Prostate gland (tissue), 2 donors: ENCODE results near the gene MAPK8IP3. TPM values are rescaled to one million over a fixed set of nuclear protein-coding genes. Genes with fewer than 3 reads are reported as not detected.
A peak's percentile ranks its signal among the peaks of the same experiment; 100 is the strongest.

Source experiments
- DNase-seq: peaks from one replicate; pipeline ENCODE4 v3.0.0-alpha.2; 2019; ENCODE audit warnings: low spot score
- H3K27ac ChIP-seq, 2 donors: fragments of 200-600 bp; sonication (generic); 2 replicates each; pipeline ENCODE4 v1.5.1; 2017 to 2019
- H3K27me3 ChIP-seq: fragments of 200-600 bp; sonication (generic); replicated peaks from 2 replicates; pipeline ENCODE4 v1.5.1; 2019; ENCODE audit not compliant: insufficient read depth
- H3K36me3 ChIP-seq, 2 donors: fragments of 200-600 bp; sonication (generic); 1 replicate in 1 of 2; 2 replicates in 1 of 2; pipeline versions ENCODE4 v1.5.1 to v1.8.1; 2017 to 2019
- H3K4me1 ChIP-seq: fragments of 200-600 bp; sonication (generic); replicated peaks from 2 replicates; pipeline ENCODE4 v1.5.1; 2019
- H3K4me3 ChIP-seq, 2 donors: fragments of 200-600 bp; sonication (generic); 2 replicates each; pipeline ENCODE4 v1.5.1; 2017 to 2019
- H3K9me3 ChIP-seq: fragments of 200-600 bp; sonication (generic); 2 replicates; pipeline ENCODE4 v1.5.1; 2017
- POLR2A ChIP-seq: fragments of 450-650 bp; IDR thresholded peaks from one replicate; pipeline ENCODE4 v1.6.1; 2016; ENCODE audit warnings: antibody characterized with exemption, mild to moderate bottlenecking
- POLR2AphosphoS5 ChIP-seq: sonication (generic); formaldehyde crosslinking; IDR thresholded peaks from one replicate; pipeline ENCODE4 v1.6.1; 2017; ENCODE audit warnings: antibody characterized with exemption
- WGBS: methylation state at CpG from one replicate; pipeline ENCODE4 v1.1.5; 2018; 5-methylcytosine and 5-hydroxymethylcytosine counted together
- intact Hi-C: fragments of 100-400 bp; cut with DNase I; formaldehyde crosslinking; loops from one replicate; pipeline ENCODE4 v1.14.2; 2022
- microRNA-seq: library from miRNA; unstranded; fragments of <30 nt; microRNA quantifications from one replicate; pipeline ENCODE4, GENCODE V29; 2016
- small RNA-seq, 2 donors: library from RNA; depleted of rRNA; stranded (forward); fragments of <200 nt; gene quantifications; one replicate each; pipeline ENCODE3, GENCODE V24; 2016
- total RNA-seq, 2 donors: library from RNA; depleted of rRNA; stranded (reverse); fragments of >200 nt; gene quantifications; one replicate each; pipeline ENCODE4 v1.1.0, GENCODE V29; 2016
- TF ChIP-seq, protein P1 (sequence below), 4 experiments: fragments of 200-600 bp in 2 of 4; fragments of 450-650 bp in 2 of 4; sonication (generic) in 2 of 4; IDR thresholded peaks; 1 replicate in 3 of 4; 2 replicates in 1 of 4; pipeline ENCODE4 v1.5.1; 2016 to 2019; ENCODE audit warnings: antibody characterized with exemption in 4 of 4, mild to moderate bottlenecking in 2 of 4, moderate library complexity in 2 of 4

The MAPK8IP3 gene
- total RNA-seq, 2 donors from 2014 or later, result 56.0 to 157 TPM

- no peaks in the 10 kb centered on the region for H3K9me3 ChIP-seq
- H3K27ac ChIP-seq, result no peak overlapping the region
- H3K27me3 ChIP-seq, result no peaks in the 10 kb centered on the region
- peaks cover 3 to 16% of the 10 kb centered on the region in 2 donors for H3K36me3 ChIP-seq
- H3K4me3 ChIP-seq, result no peak overlapping the region
- WGBS, result 96% methylated on average over 26 of the region's 27 CpGs
- TF ChIP-seq POLR2AphosphoS5 (no peak), POLR2A (no peak)
- TF ChIP-seq, protein P1, sequence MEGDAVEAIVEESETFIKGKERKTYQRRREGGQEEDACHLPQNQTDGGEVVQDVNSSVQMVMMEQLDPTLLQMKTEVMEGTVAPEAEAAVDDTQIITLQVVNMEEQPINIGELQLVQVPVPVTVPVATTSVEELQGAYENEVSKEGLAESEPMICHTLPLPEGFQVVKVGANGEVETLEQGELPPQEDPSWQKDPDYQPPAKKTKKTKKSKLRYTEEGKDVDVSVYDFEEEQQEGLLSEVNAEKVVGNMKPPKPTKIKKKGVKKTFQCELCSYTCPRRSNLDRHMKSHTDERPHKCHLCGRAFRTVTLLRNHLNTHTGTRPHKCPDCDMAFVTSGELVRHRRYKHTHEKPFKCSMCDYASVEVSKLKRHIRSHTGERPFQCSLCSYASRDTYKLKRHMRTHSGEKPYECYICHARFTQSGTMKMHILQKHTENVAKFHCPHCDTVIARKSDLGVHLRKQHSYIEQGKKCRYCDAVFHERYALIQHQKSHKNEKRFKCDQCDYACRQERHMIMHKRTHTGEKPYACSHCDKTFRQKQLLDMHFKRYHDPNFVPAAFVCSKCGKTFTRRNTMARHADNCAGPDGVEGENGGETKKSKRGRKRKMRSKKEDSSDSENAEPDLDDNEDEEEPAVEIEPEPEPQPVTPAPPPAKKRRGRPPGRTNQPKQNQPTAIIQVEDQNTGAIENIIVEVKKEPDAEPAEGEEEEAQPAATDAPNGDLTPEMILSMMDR (IDR thresholded peaks at IDR 0.05), result no peak
- intact Hi-C loops, result no loop called here
- no peaks in the 10 kb centered on the region for H3K4me1 ChIP-seq
- DNase-seq, result no peak
These were observed 112.3 kb downstream of the MAPK8IP3 start for GRCh38 chr16:1818204-1818872.

GRCh38 chr16:1818873-1819525, 113.0 kb downstream of the MAPK8IP3 start:
- H3K27me3 ChIP-seq, result no peaks in the 10 kb centered on the region
- H3K36me3 ChIP-seq, result peaks cover 3 to 16% of the 10 kb centered on the region in 2 donors
- TF ChIP-seq POLR2AphosphoS5, result no peak
- 95% methylated on average over 31 of the region's 35 CpGs for WGBS
- no peak for DNase-seq
- intact Hi-C loops, result no loop called here
- no peak overlapping the region for H3K4me3 ChIP-seq
- H3K4me1 ChIP-seq, result no peaks in the 10 kb centered on the region
- no peaks in the 10 kb centered on the region for H3K9me3 ChIP-seq
- no peak overlapping the region for H3K27ac ChIP-seq

- DNase-seq, result no peak
- intact Hi-C loops, result no loop called here
- Histone ChIP-seq H3K9me3 (no peaks in the 10 kb centered on the region), H3K4me3 (no peak overlapping the region), H3K36me3 (peaks cover 3 to 16% of the 10 kb centered on the region in 2 donors), H3K4me1 (no peaks in the 10 kb centered on the region), H3K27ac (no peak overlapping the region), H3K27me3 (no peaks in the 10 kb centered on the region)
- 90% methylated on average over 13 of the region's 15 CpGs for WGBS
- TF ChIP-seq POLR2AphosphoS5 (no peak), POLR2A (no peak)
- TF ChIP-seq, protein P1 (IDR thresholded peaks at IDR 0.05), result no peak
These were observed 113.6 kb downstream of the MAPK8IP3 start for GRCh38 chr16:1819611-1820010.

Small RNA genes within 50 kb of the gene (microRNA-seq; reads per million reads assigned to microRNA genes)
- gene MIR3177, result 2.0 reads per million, percentile 28 among the genes with 10 or more reads in this experiment

Small RNA genes within 50 kb of the gene (small RNA-seq; reads per million reads assigned to genes)
- 0 reads per million in 2 donors for gene MIR3177

Other genes with a start within 250 kb of the MAPK8IP3 start
- 100 to 1,000 TPM in 1 of 2 donors, 10 to 100 TPM in 1; 51.9 to 108 TPM for gene CLCN7, start 231.2 kb upstream of the MAPK8IP3 start, total RNA-seq
- 1 to 10 TPM in 1 of 2 donors, not detected in 1; 2.2 TPM for gene PTX4, start 217.3 kb upstream of the MAPK8IP3 start, total RNA-seq
- gene TELO2, start 212.8 kb upstream of the MAPK8IP3 start, total RNA-seq, result 10 to 100 TPM; 35.1 to 53.5 TPM
- 10 to 100 TPM; 20.7 to 33.9 TPM for gene TMEM204, start 172.5 kb upstream of the MAPK8IP3 start, total RNA-seq
- 10 to 100 TPM; 30.1 to 41.9 TPM for gene IFT140, start 94.1 kb upstream of the MAPK8IP3 start, total RNA-seq
- 10 to 100 TPM; 12.7 to 36.0 TPM for gene CRAMP1, start 93.8 kb upstream of the MAPK8IP3 start, total RNA-seq
- gene JPT2, start 27.9 kb upstream of the MAPK8IP3 start, total RNA-seq, result 10 to 100 TPM; 56.6 to 75.3 TPM
- 100 to 1,000 TPM; 135 to 252 TPM for gene NME3, start 65.3 kb downstream of the MAPK8IP3 start, total RNA-seq
- gene EME2, start 66.6 kb downstream of the MAPK8IP3 start, total RNA-seq, result 10 to 100 TPM; 18.3 to 53.9 TPM
- 100 to 1,000 TPM in 1 of 2 donors, 10 to 100 TPM in 1; 97.4 to 125 TPM for gene MRPS34, start 66.9 kb downstream of the MAPK8IP3 start, total RNA-seq
- gene SPSB3, start 76.4 kb downstream of the MAPK8IP3 start, total RNA-seq, result 100 to 1,000 TPM in 1 of 2 donors, 10 to 100 TPM in 1; 87.8 to 138 TPM
- 100 to 1,000 TPM in 1 of 2 donors, 10 to 100 TPM in 1; 98.4 to 233 TPM for gene NUBP2, start 76.8 kb downstream of the MAPK8IP3 start, total RNA-seq
- gene IGFALS, start 87.5 kb downstream of the MAPK8IP3 start, total RNA-seq, result 1 to 10 TPM in 1 of 2 donors, under 1 TPM in 1; 0.82 to 1.9 TPM
- gene HAGH, start 120.6 kb downstream of the MAPK8IP3 start, total RNA-seq, result 100 to 1,000 TPM in 1 of 2 donors, 10 to 100 TPM in 1; 98.6 to 145 TPM
- gene FAHD1, start 121.0 kb downstream of the MAPK8IP3 start, total RNA-seq, result 10 to 100 TPM; 42.3 to 45.5 TPM
- 10 to 100 TPM in 1 of 2 donors, not detected in 1; 14.4 TPM for gene MEIOB, start 166.0 kb downstream of the MAPK8IP3 start, total RNA-seq
- gene HS3ST6, start 212.2 kb downstream of the MAPK8IP3 start, total RNA-seq, result under 1 TPM; 0.77 to 0.91 TPM
- gene MSRB1, start 237.0 kb downstream of the MAPK8IP3 start, total RNA-seq, result 10 to 100 TPM; 11.0 to 12.4 TPM
- gene RPL3L, start 248.5 kb downstream of the MAPK8IP3 start, total RNA-seq, result under 1 TPM; 0.51 to 0.82 TPM